ENCODE measurements around the gene LONRF2.

The LONRF2 gene

DNA sequence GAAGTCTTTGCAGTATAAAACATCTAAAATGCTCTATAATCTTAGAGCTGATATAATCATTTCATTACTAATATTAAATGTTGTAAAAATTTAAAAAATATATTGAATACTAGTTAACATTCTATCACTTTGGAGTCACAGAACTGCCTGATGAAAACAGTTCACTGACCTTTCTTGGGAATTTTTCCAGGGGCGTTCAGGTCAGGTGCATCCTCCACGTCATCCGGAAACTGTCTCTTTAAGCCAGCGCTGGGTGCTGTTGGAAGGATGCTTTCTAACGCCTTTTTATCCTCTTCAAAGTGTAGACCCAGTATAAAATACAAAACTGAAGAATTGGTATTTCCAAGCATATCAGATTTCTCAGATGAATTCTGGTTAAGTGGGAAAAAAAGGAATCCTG is 22.8 kb downstream of the LONRF2 start:
- DNase-seq = no peak

DNA sequence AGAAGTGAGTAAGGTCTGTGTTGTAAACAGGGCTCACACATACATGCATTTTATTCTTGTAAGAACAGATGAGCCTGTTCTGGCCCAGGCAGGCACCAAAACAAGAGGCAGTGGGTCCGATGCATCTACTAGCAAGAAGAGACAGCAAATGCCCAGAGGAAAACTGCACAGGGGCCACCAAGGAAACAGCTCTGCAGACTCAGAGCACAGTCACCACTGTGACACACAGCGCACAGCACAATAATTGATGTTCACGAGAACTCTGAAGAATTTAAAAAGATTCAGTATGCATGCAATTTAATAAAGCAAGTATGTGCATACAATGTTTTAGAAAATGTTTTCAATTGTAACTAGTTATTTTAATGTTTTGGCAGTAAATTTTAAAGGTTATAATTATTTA is 24.8 kb downstream of the LONRF2 start:
- DNase-seq = no peak

DNA sequence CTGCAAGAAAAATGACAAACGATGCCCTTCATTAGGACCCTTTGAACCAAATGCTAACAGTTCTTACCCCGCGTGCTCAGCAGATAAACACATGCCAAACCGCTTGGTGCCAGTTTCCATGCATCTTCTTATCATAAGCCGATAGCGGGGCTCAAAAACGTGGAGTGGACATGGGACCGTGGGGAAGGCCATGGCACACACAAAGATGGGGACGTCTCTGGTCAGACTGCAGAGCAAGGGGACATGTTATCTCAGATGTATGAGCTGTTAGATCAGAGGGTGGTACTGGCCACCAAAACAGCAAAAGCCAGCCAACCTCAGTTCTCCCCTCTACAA is 28.2 kb downstream of the LONRF2 start:
- no peak for DNase-seq

DNA sequence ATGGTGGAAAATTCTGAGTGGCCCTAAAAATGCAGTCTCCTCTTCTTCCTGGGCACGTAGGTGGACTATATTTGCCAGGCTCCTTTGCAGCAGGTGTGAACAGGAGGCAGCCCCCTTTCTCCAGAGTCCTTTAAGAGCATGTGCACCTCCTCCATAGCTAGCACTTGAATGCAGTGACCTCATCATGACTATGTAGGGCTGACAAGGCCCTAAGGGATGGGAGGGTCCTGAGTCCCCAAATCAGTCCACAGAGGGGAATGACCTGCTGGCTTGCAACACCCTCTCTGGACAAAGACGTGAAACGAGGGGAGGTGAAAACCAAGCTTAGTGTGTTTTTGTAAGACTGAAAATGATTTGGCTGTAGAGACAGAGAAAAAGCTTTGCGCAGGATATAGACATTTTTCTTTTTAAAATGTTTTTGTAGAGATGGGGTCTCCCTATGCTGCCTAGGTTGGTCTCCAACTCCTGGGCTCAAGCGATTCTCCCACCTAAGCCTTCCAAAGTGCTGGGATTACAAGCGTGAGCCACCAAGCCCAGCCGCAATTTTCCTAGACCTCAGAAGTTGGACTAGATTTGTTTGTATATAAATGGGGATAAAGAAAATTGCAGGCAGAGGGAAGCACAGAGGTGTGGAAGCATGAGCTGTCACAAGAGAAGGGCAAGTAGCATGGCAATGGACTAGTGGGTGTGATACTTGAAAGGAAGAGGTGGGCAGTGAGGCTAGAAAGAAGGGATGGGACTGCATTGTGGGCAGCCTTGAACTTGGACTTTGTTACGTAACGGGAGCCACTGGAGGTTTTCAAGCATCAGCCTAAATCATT is 28.8 kb downstream of the LONRF2 start:
- DNase-seq = no peak

DNA sequence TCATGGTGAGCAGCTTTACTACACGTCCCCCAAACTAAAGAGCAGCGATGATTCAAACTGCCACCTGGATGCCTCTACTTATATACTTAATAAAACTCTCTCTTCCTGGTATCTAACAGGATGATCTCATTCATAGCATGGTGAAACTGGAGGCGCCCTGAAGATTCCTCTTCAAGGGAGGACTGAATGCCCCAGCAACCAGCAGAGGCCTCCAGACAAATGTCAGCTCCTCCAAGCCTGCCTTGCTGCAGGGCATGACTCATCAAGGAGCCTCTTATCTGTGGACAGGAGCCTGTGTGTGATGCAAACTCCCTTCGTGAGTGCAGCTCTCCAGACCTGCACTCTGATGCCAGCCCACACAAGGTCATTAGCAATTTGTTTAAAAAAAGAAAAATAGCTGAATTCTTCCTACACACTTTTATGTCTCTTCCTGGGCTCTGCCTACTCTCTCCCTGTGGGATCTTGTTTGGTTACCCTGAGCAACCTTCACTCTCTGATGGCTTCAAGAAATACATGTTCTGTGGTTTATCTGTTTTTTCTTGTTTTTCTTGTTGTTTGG is 30.2 kb downstream of the LONRF2 start:
- no peak for DNase-seq

DNA sequence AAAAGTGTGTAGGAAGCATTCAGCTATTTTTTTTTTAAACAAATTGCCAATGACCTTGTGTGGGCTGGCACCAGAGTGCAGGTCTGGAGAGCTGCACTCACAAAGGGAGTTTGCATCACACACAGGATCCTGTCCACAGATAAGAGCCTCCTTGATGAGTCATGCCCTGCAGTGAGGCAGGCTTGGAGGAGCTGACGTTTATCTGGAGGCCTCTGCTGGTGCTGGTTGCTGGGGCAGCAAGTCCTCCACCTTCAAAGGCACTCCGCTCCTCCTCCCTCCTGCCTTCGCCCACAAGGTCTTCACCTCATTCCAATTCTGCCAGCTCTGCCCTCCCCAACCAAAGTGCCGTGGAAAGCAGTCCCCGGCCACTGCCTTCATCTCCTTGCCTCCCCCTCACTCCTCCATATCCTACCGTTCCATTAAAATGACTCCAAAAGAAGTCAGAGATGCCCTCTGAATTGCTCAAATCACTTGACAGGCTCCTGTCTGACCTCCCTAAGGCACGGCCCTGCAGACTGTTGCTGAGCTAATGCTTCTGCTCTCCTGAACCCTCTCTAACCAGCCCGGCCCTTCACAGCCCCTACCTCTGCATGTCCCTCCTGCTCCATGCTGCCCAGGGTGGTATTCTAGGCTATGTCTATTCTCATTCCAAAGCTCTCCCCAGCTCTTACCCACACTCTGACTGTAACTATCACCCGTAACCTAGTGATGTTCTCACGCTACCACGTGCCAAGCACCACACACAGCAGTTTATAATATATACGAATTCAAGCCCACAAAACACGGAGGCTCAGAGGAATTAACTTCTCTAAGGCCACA is 30.9 kb downstream of the LONRF2 start:
- no peak for DNase-seq

DNA sequence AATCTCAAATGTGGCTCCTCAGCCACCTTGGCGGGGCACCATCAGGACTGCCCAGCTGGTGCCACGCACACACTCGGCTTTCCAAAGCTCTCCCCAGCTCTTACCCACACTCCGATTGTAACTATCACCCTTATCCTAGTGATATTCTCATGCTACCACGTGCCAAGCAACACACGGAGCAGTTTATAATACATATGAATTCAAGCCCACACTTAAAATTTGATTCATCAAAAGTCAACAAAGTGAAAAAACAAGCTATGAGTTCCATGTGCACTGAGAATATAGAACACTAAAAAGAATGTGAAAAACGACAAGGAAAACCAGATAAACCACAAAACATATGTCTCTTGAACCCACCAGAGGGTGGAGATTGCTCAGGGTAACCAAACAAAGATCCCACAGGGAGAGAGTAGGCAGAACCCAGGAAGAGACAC is 31.6 kb downstream of the LONRF2 start:
- DNase-seq = no peak

DNA sequence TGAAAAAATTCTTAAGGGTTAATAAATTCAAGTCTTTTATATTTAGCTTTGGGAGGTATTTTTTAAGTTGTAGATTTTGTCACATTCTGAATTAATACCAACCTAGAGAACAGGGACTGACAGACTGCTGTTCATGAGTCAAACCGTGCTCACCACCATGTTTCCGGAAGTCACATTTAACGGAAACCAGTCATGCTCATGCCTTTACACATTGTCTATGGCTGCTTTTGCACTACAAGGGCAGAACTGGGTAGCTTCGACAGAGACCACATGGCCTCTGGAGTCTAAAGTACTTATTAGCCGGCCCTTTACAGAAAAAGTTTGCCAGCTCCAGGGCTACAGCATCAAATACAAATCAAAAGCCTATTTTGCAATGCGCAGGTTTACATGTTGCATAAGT is 33.3 kb downstream of the LONRF2 start:
- no peak for DNase-seq

DNA sequence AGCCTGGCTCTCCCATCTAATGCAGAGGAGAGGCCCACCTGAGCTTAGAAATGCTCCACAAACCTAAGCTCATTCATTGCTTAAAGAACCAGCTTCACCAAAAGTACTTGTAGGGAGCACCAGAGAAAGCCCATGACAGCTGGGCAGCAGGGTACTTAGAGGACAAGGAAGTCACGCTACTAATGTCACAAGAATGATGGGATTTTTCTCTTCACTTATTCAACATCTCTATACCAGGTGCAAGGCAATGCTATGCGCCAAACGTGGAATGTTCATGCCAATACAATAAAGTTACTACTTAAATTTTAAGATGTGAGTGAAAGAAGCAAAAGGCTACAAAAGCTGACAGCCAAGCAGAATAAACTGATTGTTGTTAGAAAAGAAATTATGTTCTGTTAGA is 36.0 kb downstream of the LONRF2 start:
- no peak for DNase-seq

DNA sequence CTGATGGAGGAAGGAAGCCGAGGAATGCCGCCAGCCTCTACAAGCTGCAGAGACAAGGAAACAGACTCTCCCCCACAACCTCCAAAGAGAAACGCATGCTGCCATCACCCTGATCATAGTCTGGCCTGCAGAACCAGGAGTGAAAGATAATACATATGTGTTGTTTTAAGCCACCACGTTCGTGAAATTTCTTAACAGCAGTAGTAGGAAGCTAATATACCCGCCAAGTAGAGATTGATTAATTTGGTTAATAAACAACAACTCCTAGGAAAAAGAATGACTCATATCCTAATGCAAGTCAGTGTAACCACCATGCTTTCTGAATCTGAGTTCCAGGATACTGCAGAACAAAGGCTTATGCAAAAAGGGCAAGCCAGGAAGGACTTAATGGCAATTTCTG is 36.6 kb downstream of the LONRF2 start:
- DNase-seq = no peak

DNA sequence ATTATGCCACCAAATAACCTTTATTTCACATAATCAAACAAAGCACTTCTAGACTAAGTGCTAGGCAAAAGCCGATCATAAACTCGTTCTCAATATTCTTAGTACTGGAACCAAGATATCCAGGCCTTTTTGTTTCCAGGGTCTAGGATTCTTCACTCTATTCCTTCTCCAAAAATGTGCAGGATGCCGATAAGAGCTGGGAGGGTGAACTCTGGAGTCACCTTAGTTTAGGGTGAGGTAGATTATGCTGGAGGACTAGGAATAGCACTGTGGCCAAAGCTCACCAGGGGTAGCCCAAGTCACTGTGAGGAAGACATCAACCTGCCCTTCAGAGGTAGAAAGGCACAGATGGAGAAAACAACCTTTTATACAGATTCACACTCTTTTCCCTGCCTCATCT is 37.3 kb downstream of the LONRF2 start:
- DNase-seq = no peak

DNA sequence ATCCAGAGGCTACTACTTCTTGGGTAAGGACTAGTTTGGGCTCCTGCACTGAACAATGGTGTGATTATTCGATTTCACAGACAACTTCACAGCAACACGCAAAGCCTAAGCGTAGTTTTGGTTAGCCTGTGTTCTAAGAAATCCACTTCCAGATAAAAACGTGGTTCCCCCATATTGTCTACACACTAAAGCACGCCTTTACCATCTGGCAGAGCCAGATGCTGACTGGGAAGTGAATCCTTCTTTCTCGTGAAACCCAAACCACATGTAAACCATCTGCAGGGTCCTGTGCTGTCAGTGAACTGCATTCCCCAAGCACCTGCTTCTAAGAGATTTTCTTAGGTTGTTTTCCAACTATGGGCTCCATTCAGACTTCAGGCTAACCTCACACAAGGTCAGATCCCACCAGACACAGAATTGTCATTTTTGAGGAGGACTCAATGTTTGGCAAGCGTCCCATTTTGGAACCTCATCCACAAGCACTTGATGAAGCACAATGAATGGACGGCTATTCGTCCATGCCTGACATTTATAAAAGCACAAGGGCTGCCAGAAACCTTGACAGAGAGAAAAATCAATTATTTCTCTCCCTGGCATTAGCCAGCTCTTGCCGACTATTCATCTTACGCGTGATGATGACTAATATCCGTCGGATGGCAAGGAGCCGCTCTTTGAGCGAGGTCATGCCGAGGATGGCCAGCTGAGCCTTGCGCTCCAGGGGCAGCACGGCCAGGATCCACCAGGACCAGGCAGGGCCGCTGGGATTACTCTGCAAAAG is 38.4 kb downstream of the LONRF2 start:
- no peak for DNase-seq

DNA sequence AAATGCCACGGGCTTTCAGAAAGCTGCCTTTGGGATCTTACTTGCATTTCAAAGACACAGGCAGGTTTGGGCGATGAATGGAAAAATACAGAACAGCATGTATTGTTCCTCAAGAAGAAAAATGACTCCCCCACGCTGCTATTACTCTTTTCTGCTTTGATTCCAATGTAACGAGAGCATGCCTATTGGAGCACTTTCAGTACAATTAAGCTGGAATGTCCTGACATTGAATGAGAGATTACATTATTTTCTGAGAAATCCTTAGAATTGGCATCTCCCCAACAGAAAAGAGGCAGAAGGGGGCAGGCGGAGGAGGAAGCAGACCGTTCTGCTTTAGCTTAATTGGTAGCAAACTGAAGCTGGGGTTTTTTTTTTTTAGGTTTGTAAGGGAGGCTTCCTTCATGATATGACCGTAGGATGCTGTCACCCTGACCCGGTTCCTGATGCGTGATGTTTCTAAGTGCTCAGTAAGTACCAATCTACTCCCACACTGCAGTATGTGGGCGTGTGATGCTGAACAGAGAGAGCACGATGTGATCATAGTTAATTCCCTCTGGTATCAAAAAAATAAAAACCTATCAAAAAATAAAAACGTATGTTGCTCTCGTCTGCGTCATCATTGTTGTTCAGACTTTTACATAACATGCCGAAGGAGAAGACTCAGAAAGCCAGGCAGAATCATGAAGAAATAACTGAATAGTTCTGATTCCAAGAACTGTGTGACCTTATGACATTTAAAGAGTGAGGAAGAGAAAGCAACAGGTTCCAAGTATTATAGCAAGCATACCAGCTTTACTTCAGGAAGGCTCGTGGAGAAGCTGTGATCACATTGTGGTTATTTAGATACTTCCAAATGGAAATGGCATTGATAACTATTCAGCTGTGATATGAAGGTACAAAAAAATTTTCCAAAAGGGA is 40.5 kb downstream of the LONRF2 start:
- DNase-seq = no peak

DNA sequence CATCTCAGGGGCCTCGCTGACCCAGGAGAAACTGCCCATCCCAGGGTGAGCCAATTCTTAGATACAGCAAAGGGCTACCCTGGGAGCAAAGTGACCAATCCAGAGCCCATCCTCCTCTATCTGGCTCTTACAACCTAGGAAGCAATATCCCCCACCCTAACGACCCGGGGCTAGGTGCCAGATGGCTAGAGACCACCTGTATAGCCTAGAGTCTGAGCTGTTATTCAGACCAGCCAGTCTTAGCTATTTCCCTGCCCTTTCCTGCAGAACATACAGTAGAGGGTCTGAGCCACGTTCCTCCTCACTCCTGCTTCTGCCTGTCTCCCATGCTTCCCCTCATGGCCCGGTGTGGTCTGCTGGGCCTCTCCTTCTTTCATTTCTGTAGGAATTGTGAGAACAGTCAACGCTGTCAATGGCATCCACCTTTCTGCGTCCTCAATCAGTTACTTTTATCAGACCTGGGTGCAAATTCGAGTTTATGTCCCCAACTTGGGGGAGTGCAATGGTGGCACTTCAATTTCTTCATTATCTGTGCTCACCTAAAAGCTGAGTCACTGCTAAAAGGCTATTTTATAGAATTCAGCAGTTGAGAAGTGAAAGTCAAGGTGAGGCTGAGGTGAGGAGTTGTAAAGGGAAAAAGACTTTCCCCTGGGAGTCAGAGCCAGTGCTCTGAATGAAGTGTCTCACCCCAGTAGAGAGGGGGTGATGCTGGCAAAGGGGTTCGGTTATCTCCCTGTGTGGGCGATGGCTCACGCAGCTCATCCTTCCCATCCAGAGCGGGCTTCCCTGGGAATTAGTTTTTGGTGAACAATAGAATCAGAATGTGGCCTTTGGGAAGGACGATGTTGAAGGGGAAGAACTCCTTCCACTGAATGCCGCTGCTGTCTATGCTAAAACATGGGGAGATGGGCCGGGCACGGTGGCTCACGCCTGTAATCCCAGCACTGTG is 42.4 kb downstream of the LONRF2 start:
- DNase-seq = no peak

DNA sequence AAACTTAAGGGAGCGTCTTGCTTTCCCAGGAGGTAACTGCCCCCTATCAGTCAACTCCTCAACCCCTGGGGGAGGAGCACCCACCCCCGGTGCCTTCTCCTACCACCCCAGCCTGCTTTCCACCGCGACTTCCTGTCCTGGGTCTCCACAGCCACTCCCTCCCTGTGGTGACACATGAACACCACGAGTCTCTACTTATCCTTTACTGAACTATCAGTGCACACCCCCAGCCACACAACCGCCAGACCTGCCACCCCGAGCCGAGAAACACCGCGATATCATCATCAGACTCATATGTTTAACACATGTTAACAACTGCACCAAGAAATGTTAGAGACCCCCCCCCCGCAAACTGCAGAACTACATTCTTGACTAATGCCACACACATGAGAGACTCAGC is 43.3 kb downstream of the LONRF2 start:
- no peak for DNase-seq

DNA sequence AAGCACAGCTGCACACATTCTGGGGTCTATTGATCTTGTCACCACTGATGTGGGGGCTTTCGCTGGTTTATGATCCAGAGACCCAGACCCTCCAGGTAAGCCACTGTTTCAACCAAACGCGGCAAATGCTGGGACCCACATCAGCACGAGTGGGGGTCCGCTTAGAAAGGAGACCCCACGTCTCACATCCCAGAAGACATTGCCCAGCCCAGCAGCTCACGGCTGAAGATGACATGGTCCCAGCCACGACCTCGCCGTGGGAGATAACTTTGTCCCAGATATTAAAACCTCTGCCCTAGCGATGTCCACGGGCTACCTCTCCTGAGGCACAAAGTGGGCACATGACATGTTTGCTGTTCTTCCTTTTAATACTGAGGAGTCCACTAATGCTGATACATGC is 43.8 kb downstream of the LONRF2 start:
- DNase-seq = no peak

DNA sequence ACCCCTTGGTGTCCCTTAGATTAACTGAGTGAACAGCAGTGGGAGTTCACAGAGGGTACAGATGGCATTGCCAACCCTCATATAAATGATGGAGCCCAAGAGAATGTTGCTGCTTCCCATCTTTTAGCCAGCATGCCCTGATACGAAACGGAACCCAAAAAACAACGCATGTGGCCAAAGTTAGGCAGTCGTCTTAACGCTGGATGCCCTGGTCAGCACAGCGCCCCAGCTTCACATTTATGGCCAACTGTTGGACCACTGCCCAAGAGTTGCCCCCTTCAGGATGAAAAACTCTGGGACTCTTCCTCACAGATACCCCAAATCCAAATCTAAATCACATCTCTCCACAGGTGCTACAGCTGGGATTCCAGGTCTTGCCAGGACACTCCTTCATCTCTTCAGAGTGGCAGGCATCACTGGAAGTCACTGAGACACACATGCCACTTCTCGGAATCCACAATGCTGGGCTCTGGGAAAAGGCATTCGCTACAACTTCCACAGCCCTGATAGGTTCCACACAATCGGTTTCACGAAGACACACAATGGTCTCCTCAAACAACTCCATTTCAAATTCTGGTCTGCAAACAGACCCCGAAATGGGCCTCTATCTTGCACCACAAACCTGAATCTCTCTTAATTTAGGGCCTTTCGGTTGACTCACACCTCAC is 44.6 kb downstream of the LONRF2 start:
- no peak for DNase-seq

DNA sequence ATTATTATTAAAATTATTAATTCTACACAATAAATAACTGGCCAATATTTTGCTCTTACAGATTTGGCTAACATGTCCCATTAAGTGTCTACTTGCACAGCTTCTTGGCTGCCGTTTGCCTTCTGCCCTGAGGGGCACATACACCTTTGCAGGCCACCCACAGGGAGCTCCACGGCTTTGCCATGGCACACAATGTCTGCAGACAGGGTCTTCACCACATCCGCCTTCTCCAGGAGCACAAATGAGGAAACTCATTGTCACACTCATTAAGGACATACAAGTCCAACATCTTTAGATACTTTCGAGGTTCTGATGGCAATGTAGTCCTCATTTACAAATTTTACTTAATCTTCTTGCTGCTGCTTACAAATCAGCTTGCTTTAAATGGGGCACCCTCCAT is 45.6 kb downstream of the LONRF2 start:
- DNase-seq = no peak

DNA sequence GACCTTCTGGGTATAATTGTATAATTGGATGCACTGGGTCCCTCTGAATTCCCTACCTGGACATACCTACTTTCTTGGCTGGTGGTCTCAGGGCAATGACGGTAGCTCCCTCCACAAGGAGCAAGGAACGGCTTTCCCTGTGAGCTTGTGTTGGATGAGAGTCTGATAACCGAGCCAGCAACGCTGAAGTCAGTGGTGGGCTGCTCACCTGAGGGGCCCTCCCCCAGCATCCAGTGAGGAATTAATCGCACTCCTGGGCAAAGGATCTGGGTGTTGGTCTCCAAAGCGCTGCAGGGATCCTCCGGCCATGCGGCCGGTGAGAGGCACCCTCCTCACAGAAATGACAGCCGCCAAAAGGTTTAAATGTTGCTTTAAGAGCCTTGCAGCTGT is 47.1 kb downstream of the LONRF2 start:
- no peak for DNase-seq

DNA sequence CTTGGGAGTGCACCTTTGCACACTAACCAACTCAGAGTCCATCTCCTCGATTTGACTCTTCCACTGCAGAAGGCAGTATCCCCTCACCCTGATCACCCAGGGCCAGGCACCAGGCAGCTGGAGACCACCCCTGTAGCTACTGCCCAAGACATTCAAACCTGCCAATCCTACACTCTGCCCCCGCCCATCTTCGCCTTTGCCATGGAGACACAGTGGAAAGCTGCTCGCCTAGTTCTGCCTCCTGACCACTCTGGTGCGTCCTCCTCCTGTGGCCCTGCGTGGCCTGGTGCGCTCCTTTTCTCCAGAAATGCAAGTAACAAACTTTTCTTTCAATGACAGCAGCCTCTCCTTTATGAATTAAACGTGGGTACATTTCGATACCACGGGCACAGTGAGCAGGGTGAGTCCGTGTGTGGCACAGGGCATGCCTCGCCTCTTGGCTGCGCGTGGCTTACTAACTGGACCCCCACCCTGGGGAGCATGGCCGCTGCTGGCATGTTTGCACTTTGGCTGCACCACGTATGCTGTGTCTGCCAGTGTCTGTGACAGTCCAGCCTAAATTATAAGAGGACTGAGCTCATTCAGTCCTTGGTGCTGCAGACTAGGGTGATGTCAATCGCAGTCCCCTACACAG is 47.6 kb downstream of the LONRF2 start:
- no peak for DNase-seq

Measured in NCI-H82 (cell line).